Adrenal gland (tissue), 5 donors: ENCODE data around the gene NPBWR2.

Experiments used
- CTCF ChIP-seq, 6 experiments: fragments of 450-650 bp in 4 of 6; fragments of 200-600 bp in 2 of 6; sonication (generic) in 1 of 6; IDR thresholded peaks; 1 replicate in 5 of 6; 2 replicates in 1 of 6; pipeline versions ENCODE4 v1.5.1 to v1.8.0; 2016 to 2021; ENCODE audit warnings: antibody characterized with exemption in 6 of 6, mild to moderate bottlenecking in 2 of 6, moderate library complexity in 1 of 6
- POLR2A ChIP-seq, 2 donors: fragments of 450-650 bp; IDR thresholded peaks; one replicate each; pipeline ENCODE4 v1.6.1; 2017; ENCODE audit warnings: antibody characterized with exemption in 2 of 2, mild to moderate bottlenecking in 2 of 2, moderate library complexity in 1 of 2
- donor health status: DM: no; HTN: no; CAD: no.

GRCh38 chr20:64137598-64138031 is 30.2 kb upstream of the NPBWR2 start:
- TF ChIP-seq CTCF (IDR thresholded peaks at IDR 0.05) (no peak), POLR2A (IDR thresholded peaks at IDR 0.05) (no peak)
